HG02571 (cell line): ENCODE data around the gene TENM4.

Experiments used
- ATAC-seq: cut with Tn5 transposase; IDR thresholded peaks from one replicate; pipeline ENCODE4 v1.9.1; 2021; ENCODE audit warnings: mild to moderate bottlenecking, moderate library complexity; ENCODE audit not compliant: unreplicated experiment

TENM4 gene

DNA sequence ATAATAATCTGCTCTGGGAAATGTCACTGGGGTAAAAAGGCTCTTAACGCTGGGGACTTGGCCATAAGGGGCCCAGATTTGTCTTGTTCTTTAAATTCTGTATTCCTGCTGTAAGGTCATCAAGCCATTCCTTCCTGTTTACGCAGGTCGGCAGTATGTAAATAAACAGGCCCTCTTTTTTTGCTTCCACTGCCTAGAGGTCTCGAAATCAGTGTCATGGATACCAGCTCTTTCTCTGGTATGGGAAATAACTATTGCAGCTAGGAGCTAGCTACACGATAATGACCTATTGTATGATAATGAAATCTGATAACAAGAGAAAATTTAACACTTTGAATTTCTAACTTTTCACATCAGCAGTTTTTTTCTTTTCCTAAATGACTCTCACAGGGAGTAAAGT, 657.0 kb downstream of the TENM4 start:
- ATAC-seq = no peak

GRCh38 chr11:78783301-78783700, 657.5 kb downstream of the TENM4 start:
- no peak for ATAC-seq

GRCh38 chr11:78782725-78783124, 658.1 kb downstream of the TENM4 start:
- no peak for ATAC-seq

GRCh38 chr11:78780889-78781288, 659.9 kb downstream of the TENM4 start:
- no peak for ATAC-seq

DNA sequence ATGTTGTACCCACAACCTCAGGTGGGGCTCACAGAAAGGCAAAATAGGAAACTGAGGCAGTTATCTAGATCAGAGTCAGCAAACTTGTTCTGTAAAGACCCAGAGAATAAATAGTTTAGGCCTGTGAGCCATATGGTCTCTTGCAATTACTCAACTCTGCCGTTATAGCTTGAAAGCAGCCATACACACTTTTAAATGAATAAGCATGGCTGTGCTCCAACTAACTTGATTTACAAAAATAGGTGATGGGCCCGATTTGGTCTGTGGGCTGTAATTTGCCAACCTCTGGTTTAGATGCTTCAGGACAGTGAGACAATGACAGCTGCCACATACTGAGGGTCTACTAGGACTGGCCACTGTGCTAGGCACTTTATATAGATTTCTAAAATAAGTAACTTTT, 667.3 kb downstream of the TENM4 start:
- ATAC-seq = no peak

DNA sequence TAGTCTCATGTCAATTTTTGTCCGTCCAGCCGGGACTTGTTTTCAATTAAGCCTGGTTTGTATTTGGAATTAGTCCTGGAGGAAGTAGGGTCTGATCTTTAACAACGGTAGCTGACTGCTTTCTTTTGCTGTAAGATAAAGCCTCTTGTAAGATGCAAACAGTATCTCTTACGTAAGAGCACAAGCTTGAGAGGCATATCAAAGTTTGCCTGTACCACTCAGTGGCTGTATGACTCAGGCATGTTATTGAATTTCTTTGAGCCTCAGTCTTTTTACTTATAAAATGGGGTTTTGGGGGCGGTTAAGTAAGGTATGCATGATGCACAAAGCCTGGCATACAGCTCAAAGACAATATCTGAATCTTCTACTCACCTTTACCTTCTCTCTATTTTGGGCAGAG, 667.8 kb downstream of the TENM4 start:
- ATAC-seq = no peak

- ATAC-seq = no peak
These were observed 668.6 kb downstream of the TENM4 start for GRCh38 chr11:78772186-78772585.

DNA sequence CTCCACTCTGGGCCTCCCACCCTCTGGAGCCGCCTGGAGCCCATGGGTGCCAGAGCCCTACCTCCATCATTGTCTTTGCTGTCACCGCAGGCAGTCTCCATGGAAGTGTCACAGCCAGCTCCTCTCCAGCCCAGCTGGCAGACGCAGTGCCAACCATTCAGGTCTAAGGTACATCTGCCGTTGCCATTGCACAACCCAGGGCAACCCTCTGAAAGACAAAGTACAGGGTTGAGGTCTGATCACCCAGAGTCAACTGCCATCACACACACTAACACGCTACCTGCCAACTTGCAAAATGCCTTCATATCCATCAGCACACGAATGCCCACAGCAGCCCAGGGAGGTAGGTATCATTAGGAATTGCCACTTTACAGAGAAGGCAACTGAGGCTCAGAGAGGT, 669.9 kb downstream of the TENM4 start:
- ATAC-seq = no peak

- ATAC-seq = no peak
These were observed 671.9 kb downstream of the TENM4 start for GRCh38 chr11:78768971-78769370.

DNA sequence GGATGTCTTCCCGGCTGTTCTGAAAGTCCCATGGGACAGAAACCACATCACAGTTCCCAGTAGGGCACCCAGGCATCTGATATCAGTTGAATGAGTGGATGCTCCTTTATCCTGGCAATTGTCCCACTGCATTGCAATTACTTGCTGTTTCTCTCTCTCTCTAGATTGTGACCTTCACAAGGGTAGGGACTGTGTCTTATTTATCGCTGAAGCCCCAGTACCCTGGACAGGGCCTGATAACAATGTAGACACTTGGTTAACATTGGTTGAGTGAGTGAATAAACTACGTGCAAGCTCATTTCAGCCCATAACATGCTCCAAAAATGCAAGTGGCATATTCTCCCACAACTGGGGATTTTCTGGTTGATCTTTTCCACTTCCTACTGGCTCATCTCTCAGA, 672.5 kb downstream of the TENM4 start:
- no peak for ATAC-seq

GRCh38 chr11:78767027-78767932, 673.5 kb downstream of the TENM4 start:
- no peak for ATAC-seq

GRCh38 chr11:78764946-78765345, 675.9 kb downstream of the TENM4 start:
- ATAC-seq = no peak

DNA sequence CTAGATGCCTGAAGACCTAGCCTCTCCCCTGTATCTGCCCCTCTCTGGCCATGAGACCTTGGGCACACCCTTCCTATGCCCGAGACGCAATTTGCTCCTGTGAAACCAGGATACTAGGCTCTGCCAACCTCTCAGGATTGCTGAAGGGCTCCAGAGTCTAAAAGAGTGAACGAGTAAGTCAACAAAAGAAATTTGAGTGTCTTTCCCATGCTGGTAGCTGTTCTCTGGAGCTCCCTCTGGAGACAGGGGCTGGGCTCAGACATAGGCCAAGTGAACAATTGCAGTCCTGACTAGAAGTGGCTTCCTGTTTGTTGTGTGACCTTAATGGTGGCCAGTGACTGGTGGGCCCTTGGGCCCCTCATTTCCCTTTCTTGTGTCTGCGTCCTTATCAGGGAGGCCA, 677.2 kb downstream of the TENM4 start:
- ATAC-seq = no peak

DNA sequence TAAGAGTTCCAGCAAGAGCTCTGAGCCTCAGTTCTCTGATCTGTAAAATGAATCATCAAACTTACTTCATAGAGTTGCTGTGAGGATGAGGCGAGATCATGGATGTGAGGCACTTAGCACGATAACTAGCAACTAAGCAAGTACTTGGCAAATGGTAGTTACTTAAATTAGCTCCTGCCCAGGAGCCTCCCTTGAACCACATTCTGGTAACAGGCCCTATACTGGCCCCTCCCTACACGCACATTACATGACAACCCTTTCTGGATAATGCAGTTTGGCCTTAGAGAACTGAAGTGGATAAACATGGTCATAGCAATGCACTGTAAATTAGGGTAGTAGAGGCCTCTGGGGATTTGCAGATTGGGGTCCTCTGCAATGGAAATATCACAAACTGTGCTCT, 678.7 kb downstream of the TENM4 start:
- ATAC-seq = no peak

GRCh38 chr11:78759071-78759470, 681.8 kb downstream of the TENM4 start:
- no peak for ATAC-seq

- ATAC-seq = no peak
These were observed 687.5 kb downstream of the TENM4 start for GRCh38 chr11:78753297-78753696.

DNA sequence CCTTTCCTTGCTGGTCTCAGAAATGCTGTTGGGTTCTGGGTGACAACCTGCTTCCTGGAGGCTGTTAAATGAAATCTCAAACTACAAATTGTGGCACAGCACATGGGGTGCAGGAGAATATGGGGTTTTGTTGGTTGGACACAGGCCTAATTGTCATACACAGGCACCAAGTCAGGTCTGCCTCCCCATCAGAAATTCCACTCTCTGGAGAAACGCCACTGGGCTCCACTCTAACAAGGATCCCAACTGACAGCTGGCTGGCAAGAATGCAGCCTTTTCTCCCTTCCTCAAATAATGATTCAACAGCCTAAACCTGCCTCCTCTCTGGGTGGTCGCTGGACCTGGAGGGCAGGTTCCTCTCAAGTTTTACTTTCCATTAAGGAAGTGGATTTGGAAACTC, 688.3 kb downstream of the TENM4 start:
- ATAC-seq = no peak

- ATAC-seq = no peak
These were observed 691.7 kb downstream of the TENM4 start for GRCh38 chr11:78748918-78749690.

DNA sequence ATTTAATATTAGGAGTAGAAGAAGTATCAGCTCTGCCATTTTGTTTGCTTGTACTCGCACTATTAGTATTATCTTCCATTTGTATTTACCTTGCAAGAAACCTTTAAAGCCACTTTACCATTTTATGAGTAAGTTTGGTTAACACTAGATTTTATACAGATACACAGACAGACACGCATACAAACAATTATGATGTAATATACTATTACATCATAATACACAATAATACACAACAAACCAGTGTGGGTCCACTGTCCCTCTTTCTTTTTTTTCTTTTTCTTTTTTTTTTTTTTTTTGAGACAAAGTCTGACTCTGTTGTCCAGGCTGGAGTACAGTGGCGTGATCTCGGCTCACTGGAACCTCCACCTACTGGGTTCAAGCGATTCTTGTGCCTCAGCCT, 695.9 kb downstream of the TENM4 start:
- ATAC-seq = no peak

GRCh38 chr11:78744202-78744601, 696.6 kb downstream of the TENM4 start:
- ATAC-seq = no peak

DNA sequence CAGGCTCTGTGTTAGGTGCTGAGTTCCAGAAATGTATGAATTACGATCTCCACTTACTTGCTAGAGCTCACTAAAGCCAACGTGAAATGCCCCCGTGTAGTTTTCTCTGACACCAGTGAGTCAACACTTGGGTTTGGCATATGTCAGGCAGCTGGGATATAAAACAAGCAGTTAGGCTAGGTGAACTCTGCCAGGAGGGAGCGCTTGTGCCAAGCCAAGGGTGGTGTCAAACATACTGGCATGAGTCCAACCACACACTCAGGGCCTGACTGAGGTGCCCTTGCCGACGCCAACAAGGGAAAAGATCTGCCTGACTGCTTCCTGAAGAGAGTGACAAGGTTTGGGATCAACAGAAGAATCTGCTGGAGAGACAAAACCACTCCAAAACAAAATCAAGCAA, 698.4 kb downstream of the TENM4 start:
- no peak for ATAC-seq

GRCh38 chr11:78741741-78742140, 699.1 kb downstream of the TENM4 start:
- ATAC-seq = no peak
